HG02885 (cell line): ENCODE measurements around the gene MISP.
"Not testable (repeated sequence)": the region's sequence is repeated elsewhere in the genome, so short reads cannot be mapped to it uniquely, and the experiment has no call there.

Source experiments
- ATAC-seq: cut with Tn5 transposase; IDR thresholded peaks from one replicate; pipeline ENCODE4 v1.9.1; 2021; ENCODE audit warnings: mild to moderate bottlenecking; ENCODE audit not compliant: unreplicated experiment, poor library complexity

Gene MISP

GRCh38 chr19:745138-745537 is 5.8 kb upstream of the MISP start:
- not testable (repeated sequence) for ATAC-seq

GRCh38 chr19:746208-746819 is 4.6 kb upstream of the MISP start:
- ATAC-seq, result no peak

GRCh38 chr19:746956-747355 is 4.0 kb upstream of the MISP start:
- no peak for ATAC-seq

- no peak for ATAC-seq
Measured at GRCh38 chr19:747432-748273, 3.3 kb upstream of the MISP start.

- no peak for ATAC-seq
Measured at GRCh38 chr19:748274-748598, 2.7 kb upstream of the MISP start.

- ATAC-seq, result no peak
Measured at GRCh38 chr19:749811-750210, 1.1 kb upstream of the MISP start.

- ATAC-seq, result no peak
Measured at GRCh38 chr19:751501-752341, 809 bp downstream of the MISP start.

GRCh38 chr19:752652-753517 is 2.0 kb downstream of the MISP start:
- no peak for ATAC-seq

GRCh38 chr19:754530-754929 is 3.6 kb downstream of the MISP start:
- no peak for ATAC-seq

GRCh38 chr19:755063-755462 is 4.2 kb downstream of the MISP start:
- no peak for ATAC-seq

GRCh38 chr19:756236-756635 is 5.3 kb downstream of the MISP start:
- no peak for ATAC-seq

GRCh38 chr19:756821-757688 is 6.1 kb downstream of the MISP start:
- ATAC-seq, result no peak

GRCh38 chr19:757811-758668 is 7.1 kb downstream of the MISP start:
- no peak for ATAC-seq

- no peak for ATAC-seq
Measured at GRCh38 chr19:763181-763580, 12.3 kb downstream of the MISP start.

- ATAC-seq, result no peak
Measured at GRCh38 chr19:763869-764268, 13.0 kb downstream of the MISP start.

- no peak for ATAC-seq
Measured at GRCh38 chr19:764301-764700, 13.4 kb downstream of the MISP start.

GRCh38 chr19:765179-765738 is 14.3 kb downstream of the MISP start:
- no peak for ATAC-seq

GRCh38 chr19:768424-768823 is 17.5 kb downstream of the MISP start:
- ATAC-seq, result no peak
